HCT116 (cell line): ENCODE results near the gene RIPK3.

Experiments used
- CTCF ChIP-seq, 3 experiments: fragments of 200-600 bp in 1 of 3; sonication (generic) in 1 of 3; IDR thresholded peaks in 2 of 3; conservative IDR thresholded peaks in 1 of 3; 2 replicates each; pipeline ENCODE4 v1.5.1; 2012 to 2017; ENCODE audit warnings: low read depth in 2 of 3, low read length in 2 of 3, antibody characterized with exemption in 1 of 3, borderline replicate concordance in 1 of 3, control low read depth in 1 of 3, mild to moderate bottlenecking in 1 of 3, mixed read lengths in 1 of 3, mixed run types in 1 of 3, moderate library complexity in 1 of 3; ENCODE audit not compliant: insufficient read depth in 1 of 3
- POLR2A ChIP-seq: IDR thresholded peaks from 2 replicates; pipeline ENCODE4 v1.7.0; 2011; ENCODE audit warnings: borderline replicate concordance; ENCODE audit not compliant: insufficient read depth, insufficient read length; ENCODE audit errors: extremely low read depth
- POLR2AphosphoS5 ChIP-seq: IDR thresholded peaks from 2 replicates; pipeline ENCODE4 v1.6.1; 2011; ENCODE audit warnings: mild to moderate bottlenecking, low read depth, low read length, moderate library complexity
- REST ChIP-seq: IDR thresholded peaks from 2 replicates; pipeline ENCODE4 v1.6.1; 2012; ENCODE audit warnings: low read depth
- TCF7L2 ChIP-seq: IDR thresholded peaks from 2 replicates; pipeline ENCODE4 v1.7.0; 2011; ENCODE audit warnings: borderline replicate concordance, inconsistent platforms; ENCODE audit not compliant: insufficient read depth, insufficient read length; ENCODE audit errors: extremely low read depth
- ZBTB33 ChIP-seq: IDR thresholded peaks from 2 replicates; pipeline ENCODE4 v1.6.1; 2011; ENCODE audit warnings: mild to moderate bottlenecking, low read length, moderate library complexity; ENCODE audit not compliant: insufficient replicate concordance; ENCODE audit errors: extremely low read depth

GRCh38 chr14:24368562-24369252 lies 28.9 kb upstream of the RIPK3 start:
- TF ChIP-seq REST (no peak), POLR2A (no peak), CTCF (IDR thresholded peaks at IDR 0.05 in 2 of 3, conservative IDR thresholded peaks at IDR 0.05 in 1 of 3; ENCODE audit: borderline replicate concordance in 1 of 3, insufficient read depth in 1 of 3, low read depth in 2 of 3, low read length in 2 of 3) (no peak), POLR2AphosphoS5 (no peak), TCF7L2 (no peak), ZBTB33 (no peak)
